Chondrocyte (in vitro differentiated cells): Measurements from ENCODE around the gene ZNHIT6. TPM values are rescaled to one million over a fixed set of nuclear protein-coding genes. Genes with fewer than 3 reads are reported as not detected.

Experiments
- DNase-seq: peaks from one replicate; pipeline ENCODE4 v3.0.0; 2021; ENCODE audit warnings: mixed read lengths, low spot score
- H3K27ac Mint-ChIP-seq: one replicate; pipeline ENCODE4 v1.8.0; 2021; ENCODE audit warnings: mild to moderate bottlenecking, moderate library complexity, mixed read lengths; ENCODE audit not compliant: unreplicated experiment
- H3K27me3 Mint-ChIP-seq: 2 replicates; pipeline ENCODE4 v1.8.0; 2021; ENCODE audit warnings: low read depth, mixed read lengths
- H3K36me3 Mint-ChIP-seq: 2 replicates; pipeline ENCODE4 v1.8.0; 2021; ENCODE audit warnings: low read depth, mixed read lengths
- H3K4me1 Mint-ChIP-seq: 2 replicates; pipeline ENCODE4 v1.8.0; 2021; ENCODE audit warnings: low read depth, mild to moderate bottlenecking, mixed read lengths
- H3K4me3 Mint-ChIP-seq: one replicate; pipeline ENCODE4 v1.8.0; 2021; ENCODE audit warnings: mild to moderate bottlenecking, moderate library complexity, mixed read lengths; ENCODE audit not compliant: unreplicated experiment
- H3K9me3 Mint-ChIP-seq: 2 replicates; pipeline ENCODE4 v1.8.0; 2021; ENCODE audit warnings: low read depth, mixed read lengths
- total RNA-seq: library from RNA; stranded (reverse); gene quantifications from 3 replicates; pipeline ENCODE4 v1.2.1, GENCODE V29; 2021
- TF ChIP-seq, protein P1 (sequence below): fragments of 200-600 bp; sonication (generic); IDR thresholded peaks from 2 replicates; pipeline ENCODE4 v1.5.0; 2021; ENCODE audit warnings: antibody characterized with exemption, mild to moderate bottlenecking, moderate library complexity

ZNHIT6 gene
- total RNA-seq, 1 donor from 2014 or later, result 14.3 TPM

DNA sequence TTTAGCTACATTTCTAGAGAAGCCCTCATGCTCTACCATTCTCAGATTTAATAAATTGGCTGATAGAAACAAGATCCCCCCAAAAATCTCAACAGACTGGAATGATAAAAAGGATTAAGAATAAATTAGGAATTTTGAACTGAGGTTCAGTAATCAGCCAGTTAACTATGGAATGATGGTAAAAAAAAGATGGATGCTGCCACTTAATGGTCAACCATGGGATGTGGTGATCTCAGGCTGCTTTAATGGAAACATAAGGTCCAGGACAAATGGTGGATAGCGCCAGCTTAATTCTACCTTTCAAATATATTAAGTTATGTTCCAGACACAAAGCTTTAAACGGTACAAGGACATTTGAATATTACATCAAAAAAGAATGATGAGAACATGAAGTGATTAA lies 77.7 kb downstream of the ZNHIT6 start:
- no peak for DNase-seq
- peak overlapping the region; percentile 19 for H3K27ac Mint-ChIP-seq
- peaks cover 49% of the 10 kb centered on the region for H3K4me1 Mint-ChIP-seq
- H3K9me3 Mint-ChIP-seq, result peaks cover 2% of the 10 kb centered on the region
- no peak overlapping the region for H3K4me3 Mint-ChIP-seq
- H3K27me3 Mint-ChIP-seq, result no peaks in the 10 kb centered on the region
- peaks cover 6% of the 10 kb centered on the region for H3K36me3 Mint-ChIP-seq
- TF ChIP-seq, protein P1, sequence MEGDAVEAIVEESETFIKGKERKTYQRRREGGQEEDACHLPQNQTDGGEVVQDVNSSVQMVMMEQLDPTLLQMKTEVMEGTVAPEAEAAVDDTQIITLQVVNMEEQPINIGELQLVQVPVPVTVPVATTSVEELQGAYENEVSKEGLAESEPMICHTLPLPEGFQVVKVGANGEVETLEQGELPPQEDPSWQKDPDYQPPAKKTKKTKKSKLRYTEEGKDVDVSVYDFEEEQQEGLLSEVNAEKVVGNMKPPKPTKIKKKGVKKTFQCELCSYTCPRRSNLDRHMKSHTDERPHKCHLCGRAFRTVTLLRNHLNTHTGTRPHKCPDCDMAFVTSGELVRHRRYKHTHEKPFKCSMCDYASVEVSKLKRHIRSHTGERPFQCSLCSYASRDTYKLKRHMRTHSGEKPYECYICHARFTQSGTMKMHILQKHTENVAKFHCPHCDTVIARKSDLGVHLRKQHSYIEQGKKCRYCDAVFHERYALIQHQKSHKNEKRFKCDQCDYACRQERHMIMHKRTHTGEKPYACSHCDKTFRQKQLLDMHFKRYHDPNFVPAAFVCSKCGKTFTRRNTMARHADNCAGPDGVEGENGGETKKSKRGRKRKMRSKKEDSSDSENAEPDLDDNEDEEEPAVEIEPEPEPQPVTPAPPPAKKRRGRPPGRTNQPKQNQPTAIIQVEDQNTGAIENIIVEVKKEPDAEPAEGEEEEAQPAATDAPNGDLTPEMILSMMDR, result peak; percentile 39

DNA sequence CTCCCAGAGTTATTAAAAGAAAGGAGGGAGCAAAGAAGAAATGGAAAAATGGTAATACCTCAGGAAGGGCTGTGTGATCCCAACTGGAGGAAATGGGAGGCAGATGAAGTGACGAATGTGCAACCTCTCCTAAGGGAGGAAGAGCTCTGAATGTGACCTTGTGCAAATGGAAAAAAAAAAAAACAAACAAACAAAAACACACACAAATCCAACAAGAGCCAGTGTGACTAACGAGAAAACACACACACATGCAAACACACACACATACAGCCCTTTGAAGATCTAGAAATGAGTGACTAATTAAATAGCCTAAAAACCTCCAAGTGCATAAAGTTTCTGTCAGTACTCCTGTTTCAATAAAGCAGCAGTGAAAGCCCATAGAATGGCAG lies 78.7 kb downstream of the ZNHIT6 start:
- TF ChIP-seq, protein P1, result no peak
- Mint-ChIP-seq H3K9me3 (peaks cover 4% of the 10 kb centered on the region), H3K27me3 (no peaks in the 10 kb centered on the region), H3K4me3 (peak overlapping the region; percentile 69), H3K36me3 (peaks cover 3% of the 10 kb centered on the region), H3K27ac (peak overlapping the region; percentile 98), H3K4me1 (peaks cover 49% of the 10 kb centered on the region)
- no peak for DNase-seq

DNA sequence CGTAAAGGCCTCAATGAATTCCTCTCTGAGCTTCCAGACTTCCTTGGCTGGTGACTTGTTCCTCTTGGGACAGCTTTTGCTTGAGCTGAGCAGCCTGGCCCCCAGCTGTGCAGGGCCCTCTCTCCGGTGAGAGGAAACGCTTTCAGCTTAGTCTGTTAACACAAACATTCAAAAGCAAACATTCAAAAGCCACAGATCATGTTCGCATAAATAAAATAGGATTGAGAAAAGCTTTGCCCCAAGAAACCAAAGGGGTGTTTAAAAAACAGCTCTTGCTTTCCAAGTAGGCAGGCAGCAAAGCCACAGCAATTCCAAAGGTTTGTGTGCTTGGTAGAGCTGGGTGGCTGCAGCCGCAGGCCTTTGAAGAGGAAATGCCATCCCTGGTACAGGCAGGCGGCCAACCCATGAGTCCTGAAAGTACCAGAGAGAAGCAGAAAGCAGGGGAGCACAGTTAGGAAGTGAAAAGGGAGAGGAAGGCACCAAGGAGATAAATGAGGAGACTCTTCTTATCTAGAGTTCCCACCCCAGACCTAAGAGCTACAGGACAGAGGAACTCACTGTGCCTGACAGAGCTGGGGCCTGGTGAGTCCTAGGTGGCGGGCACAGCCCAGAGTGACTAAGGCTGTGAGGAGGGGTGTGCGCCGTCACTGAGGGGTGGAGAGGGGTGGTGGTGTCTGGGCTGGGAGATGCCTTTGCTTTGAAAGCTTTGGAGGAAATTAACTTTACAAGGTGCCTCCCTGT lies 79.3 kb downstream of the ZNHIT6 start:
- DNase-seq, result peak; percentile 96
- Mint-ChIP-seq H3K27me3 (no peaks in the 10 kb centered on the region), H3K4me1 (peaks cover 49% of the 10 kb centered on the region), H3K36me3 (peaks cover 3% of the 10 kb centered on the region), H3K4me3 (peak overlapping the region; percentile 69), H3K9me3 (peaks cover 4% of the 10 kb centered on the region), H3K27ac (peak overlapping the region; percentile 98)
- TF ChIP-seq, protein P1, result no peak

DNA sequence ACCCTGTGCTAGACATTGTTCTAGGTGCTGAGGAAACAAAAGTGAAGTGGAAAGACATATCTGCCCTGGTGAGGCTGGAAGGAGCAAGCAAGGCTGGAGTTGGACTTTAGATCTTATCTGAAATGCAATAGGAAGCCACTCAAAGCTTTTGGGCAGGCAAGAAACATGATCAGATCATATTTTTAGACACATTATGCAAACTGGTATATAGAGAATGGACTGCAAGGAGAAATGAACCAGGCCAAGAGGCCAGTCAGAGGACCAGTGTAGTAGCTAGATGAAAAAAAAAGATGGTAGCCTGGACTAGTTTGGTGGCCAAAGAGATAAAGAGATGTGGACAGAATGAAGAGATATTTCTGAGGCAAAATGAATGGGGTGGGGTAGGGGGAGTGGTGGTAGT lies 81.4 kb downstream of the ZNHIT6 start:
- Mint-ChIP-seq H3K36me3 (peaks cover 12% of the 10 kb centered on the region), H3K27me3 (no peaks in the 10 kb centered on the region), H3K27ac (no peak overlapping the region), H3K4me3 (no peak overlapping the region), H3K9me3 (peaks cover 18% of the 10 kb centered on the region), H3K4me1 (peaks cover 64% of the 10 kb centered on the region)
- TF ChIP-seq, protein P1, result no peak
- DNase-seq, result no peak

DNA sequence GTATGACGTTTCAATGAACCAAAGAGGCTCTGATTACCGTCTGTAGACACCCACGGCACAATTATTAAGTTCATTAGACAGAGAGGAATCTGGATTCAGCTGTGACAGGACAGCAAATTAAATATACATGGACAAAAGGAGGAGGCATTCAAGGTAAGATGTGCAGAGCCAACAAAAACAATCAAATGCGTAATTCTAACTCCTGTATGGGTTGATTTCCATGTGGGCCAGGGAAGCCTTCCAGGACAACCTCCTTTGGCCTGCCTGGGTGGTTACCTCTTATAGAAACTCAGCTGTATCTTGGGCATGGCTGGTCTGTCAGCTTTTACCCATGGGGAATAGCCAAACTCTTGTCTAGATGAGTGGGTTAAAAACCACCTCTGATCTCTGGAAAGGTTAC lies 83.9 kb downstream of the ZNHIT6 start:
- Mint-ChIP-seq H3K4me3 (no peak overlapping the region), H3K27me3 (no peaks in the 10 kb centered on the region), H3K27ac (no peak overlapping the region), H3K36me3 (peaks cover 20% of the 10 kb centered on the region), H3K9me3 (peaks cover 29% of the 10 kb centered on the region), H3K4me1 (peaks cover 51% of the 10 kb centered on the region)
- DNase-seq, result no peak
- TF ChIP-seq, protein P1, result no peak
